ENCODE measurements around the gene RRBP1. TPM values are rescaled to one million over a fixed set of nuclear protein-coding genes. Genes with fewer than 3 reads are reported as not detected.

RRBP1 gene
- total RNA-seq, 6 donors from 2014 or later = 143 to 256 (median 172) TPM

- Histone ChIP-seq H3K4me3 (no peak overlapping the region), H3K9me3 (no peaks in the 10 kb centered on the region), H3K4me1 (peaks cover 0 to 11% (median 0%) of the 10 kb centered on the region in 4 donors), H3K27ac (no peak overlapping the region), H3K27me3 (no peaks in the 10 kb centered on the region), H3K36me3 (no peaks in the 10 kb centered on the region)
- TF ChIP-seq POLR2AphosphoS5 (IDR thresholded peaks at IDR 0.05) = no peak
- TF ChIP-seq EP300 (IDR thresholded peaks at IDR 0.05) = no peak
- TF ChIP-seq POLR2A (IDR thresholded peaks at IDR 0.05) = no peak
- no peak for TF ChIP-seq CTCF (IDR thresholded peaks at IDR 0.05)
- WGBS, 2 donors = 50 to 54% methylated on average over 6 of the region's 6 CpGs
- ATAC-seq (ENCODE audit: low FRiP score in 2 of 2) (no peak), DNase-seq (no peak)
Observed at GRCh38 chr20:17721802-17722486, 39.9 kb upstream of the RRBP1 start.

DNA sequence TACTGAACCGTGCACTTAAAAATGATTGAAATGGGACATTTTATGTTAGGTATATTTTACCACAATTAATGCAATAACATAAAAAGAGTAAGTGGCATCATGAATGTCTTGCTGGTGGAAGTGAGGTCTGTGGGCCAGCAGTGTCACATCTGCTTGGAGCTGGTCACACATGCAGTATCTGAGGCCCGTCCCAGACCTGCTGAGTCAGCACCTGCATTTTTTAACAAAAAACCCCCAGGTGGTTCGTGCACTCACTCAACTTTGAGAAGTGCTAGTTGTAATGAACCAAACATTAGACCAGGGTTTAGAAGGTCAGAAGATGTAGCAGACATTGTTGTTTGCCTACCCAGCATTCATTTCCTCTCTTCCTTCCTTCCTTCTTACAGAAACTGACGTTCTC, 38.7 kb upstream of the RRBP1 start:
- Histone ChIP-seq H3K36me3 (no peaks in the 10 kb centered on the region), H3K27me3 (no peaks in the 10 kb centered on the region), H3K4me3 (no peak overlapping the region), H3K4me1 (peaks cover 0 to 11% (median 0%) of the 10 kb centered on the region in 4 donors), H3K27ac (no peak overlapping the region), H3K9me3 (no peaks in the 10 kb centered on the region)
- TF ChIP-seq POLR2AphosphoS5 (IDR thresholded peaks at IDR 0.05) (no peak), CTCF (IDR thresholded peaks at IDR 0.05) (no peak), EP300 (IDR thresholded peaks at IDR 0.05) (no peak), POLR2A (IDR thresholded peaks at IDR 0.05) (no peak)
- WGBS, 2 donors = 48 to 61% methylated on average over 4 of the region's 4 CpGs
- no peak for ATAC-seq (ENCODE audit: low FRiP score in 2 of 2)
- no peak for DNase-seq

- H3K4me3 ChIP-seq = no peak overlapping the region
- no peaks in the 10 kb centered on the region for H3K27me3 ChIP-seq
- no peaks in the 10 kb centered on the region for H3K36me3 ChIP-seq
- TF ChIP-seq POLR2AphosphoS5 (IDR thresholded peaks at IDR 0.05) (no peak), POLR2A (IDR thresholded peaks at IDR 0.05) (no peak), CTCF (IDR thresholded peaks at IDR 0.05) (no peak), EP300 (IDR thresholded peaks at IDR 0.05) (no peak)
- H3K4me1 ChIP-seq = peaks cover 0 to 6% (median 0%) of the 10 kb centered on the region in 4 donors
- no peak overlapping the region for H3K27ac ChIP-seq
- H3K9me3 ChIP-seq = no peaks in the 10 kb centered on the region
- DNase-seq (peak in 1 of 2 donors; percentile 17), ATAC-seq (ENCODE audit: low FRiP score in 2 of 2) (no peak)
- 91% methylated on average over 7 of the region's 7 CpGs for WGBS, 2 donors
Observed at GRCh38 chr20:17716331-17716730, 34.3 kb upstream of the RRBP1 start.

GRCh38 chr20:17715075-17715474, 33.0 kb upstream of the RRBP1 start:
- H3K4me1 ChIP-seq = no peaks in the 10 kb centered on the region
- no peaks in the 10 kb centered on the region for H3K9me3 ChIP-seq
- DNase-seq = no peak
- TF ChIP-seq POLR2A (IDR thresholded peaks at IDR 0.05) (no peak), POLR2AphosphoS5 (IDR thresholded peaks at IDR 0.05) (no peak), EP300 (IDR thresholded peaks at IDR 0.05) (no peak), CTCF (IDR thresholded peaks at IDR 0.05) (no peak)
- no peak overlapping the region for H3K4me3 ChIP-seq
- H3K27ac ChIP-seq = no peak overlapping the region
- H3K27me3 ChIP-seq = no peaks in the 10 kb centered on the region
- no peaks in the 10 kb centered on the region for H3K36me3 ChIP-seq
- WGBS, 2 donors = 86 to 97% methylated on average over 2 to 5 of the region's 5 CpGs
- no peak for ATAC-seq (ENCODE audit: low FRiP score in 2 of 2)

DNA sequence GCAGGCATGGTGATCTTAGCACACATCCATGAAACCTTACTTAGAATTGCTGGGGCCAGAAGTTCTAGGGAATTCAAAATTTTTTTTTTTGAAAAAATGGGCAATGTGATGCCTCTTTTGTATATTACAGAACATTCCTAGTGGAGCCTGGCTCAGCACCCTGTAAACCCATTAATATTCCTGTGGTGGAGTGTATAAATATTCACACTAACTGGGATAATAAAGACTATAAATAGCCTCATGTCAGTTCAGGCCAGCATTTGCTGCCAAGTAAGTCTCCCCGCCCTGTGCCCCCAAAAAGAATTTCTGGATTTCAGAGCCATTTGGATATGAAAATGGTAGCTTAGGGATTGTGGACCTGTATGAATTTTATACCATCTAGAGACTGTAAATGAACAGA, 32.6 kb upstream of the RRBP1 start:
- 81 to 84% methylated on average over 1 of the region's 1 CpG for WGBS, 2 donors
- no peaks in the 10 kb centered on the region for H3K4me1 ChIP-seq
- H3K9me3 ChIP-seq = no peaks in the 10 kb centered on the region
- no peak for TF ChIP-seq POLR2A (IDR thresholded peaks at IDR 0.05)
- TF ChIP-seq POLR2AphosphoS5 (IDR thresholded peaks at IDR 0.05) = no peak
- TF ChIP-seq CTCF (IDR thresholded peaks at IDR 0.05) = no peak
- TF ChIP-seq EP300 (IDR thresholded peaks at IDR 0.05) = no peak
- ATAC-seq (ENCODE audit: low FRiP score in 2 of 2) (no peak), DNase-seq (no peak)
- H3K4me3 ChIP-seq = no peak overlapping the region
- no peaks in the 10 kb centered on the region for H3K36me3 ChIP-seq
- H3K27ac ChIP-seq = no peak overlapping the region
- no peaks in the 10 kb centered on the region for H3K27me3 ChIP-seq
